GM18861 (cell line): Measurements from ENCODE around the gene BCLAF3.

Experiments
- ATAC-seq: cut with Tn5 transposase; IDR thresholded peaks from one replicate; pipeline ENCODE4 v1.9.1; 2021; ENCODE audit not compliant: unreplicated experiment

The BCLAF3 gene

DNA sequence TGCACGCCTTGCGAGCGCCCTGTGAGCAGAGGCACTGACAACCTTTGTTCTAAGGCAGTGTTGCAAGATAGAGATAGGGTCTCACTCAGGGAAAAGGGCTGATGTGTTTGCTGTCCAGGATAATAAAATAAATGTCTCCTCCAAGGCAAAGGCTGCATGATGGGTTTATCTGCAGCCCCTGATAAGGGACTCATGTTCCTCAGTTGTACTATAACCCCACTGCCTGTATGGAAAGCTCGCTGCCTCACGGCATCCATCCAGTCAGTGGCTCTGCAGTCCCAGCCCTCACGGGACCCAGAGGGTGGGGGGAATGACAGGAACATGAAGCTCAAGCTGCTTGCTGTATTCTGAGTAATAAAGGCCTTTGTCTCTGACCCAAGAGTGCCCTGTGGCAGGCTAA lies 22.6 kb downstream of the BCLAF3 start:
- ATAC-seq, result no peak

DNA sequence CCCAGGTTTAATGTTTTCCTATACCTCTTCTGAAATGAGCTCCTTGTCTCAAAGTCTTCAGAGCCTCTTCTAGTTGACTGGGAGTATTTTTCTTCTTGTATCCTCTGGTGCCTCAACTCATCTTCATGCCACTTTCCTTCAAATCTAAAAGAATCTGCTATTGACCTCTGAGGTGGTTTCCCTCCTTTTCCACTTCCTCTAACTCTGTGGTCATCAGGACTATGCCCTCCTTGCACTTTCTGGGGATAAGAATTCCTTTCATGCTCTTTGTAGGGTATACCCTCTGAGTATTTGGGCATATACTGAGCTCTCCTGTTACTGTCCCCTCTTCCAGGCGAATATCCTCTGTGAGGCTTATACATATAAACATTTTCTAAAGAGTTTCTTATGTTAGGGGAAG lies 24.8 kb downstream of the BCLAF3 start:
- no peak for ATAC-seq

DNA sequence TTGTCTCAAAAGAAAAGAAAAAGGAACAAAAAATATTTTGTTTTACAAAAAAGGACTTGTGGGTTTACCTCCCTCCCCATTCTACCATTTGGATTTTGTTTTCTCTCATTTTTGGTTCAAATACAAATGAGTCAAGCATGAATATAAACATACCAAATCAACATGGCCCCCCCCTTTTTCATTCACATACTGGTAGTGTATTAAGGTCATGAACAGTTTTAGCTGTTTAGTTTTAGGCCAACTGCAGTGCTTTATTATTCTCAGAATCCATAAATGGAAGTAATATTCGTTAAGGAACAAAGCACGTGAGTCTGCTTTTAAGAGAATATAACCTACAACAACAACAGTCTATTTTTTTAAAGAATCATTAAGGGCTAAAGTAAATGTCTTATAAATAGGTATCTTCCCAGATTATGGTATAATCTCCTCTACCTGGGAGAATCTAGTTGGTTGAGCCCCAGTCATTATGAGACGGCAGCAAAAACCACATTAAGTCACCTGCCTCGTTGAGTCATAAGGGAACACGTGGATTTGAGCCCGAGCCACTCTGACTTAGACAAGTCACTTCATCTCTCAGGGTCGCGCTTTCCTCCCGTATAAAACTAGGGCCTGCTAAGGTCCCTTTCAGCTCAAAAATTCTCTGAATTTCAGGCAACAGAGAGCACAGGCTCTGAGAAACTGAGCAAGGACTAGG lies 26.7 kb downstream of the BCLAF3 start:
- peak; percentile 84 for ATAC-seq

GRCh38 chrX:19960913-19961312 lies 29.9 kb downstream of the BCLAF3 start:
- no peak for ATAC-seq

DNA sequence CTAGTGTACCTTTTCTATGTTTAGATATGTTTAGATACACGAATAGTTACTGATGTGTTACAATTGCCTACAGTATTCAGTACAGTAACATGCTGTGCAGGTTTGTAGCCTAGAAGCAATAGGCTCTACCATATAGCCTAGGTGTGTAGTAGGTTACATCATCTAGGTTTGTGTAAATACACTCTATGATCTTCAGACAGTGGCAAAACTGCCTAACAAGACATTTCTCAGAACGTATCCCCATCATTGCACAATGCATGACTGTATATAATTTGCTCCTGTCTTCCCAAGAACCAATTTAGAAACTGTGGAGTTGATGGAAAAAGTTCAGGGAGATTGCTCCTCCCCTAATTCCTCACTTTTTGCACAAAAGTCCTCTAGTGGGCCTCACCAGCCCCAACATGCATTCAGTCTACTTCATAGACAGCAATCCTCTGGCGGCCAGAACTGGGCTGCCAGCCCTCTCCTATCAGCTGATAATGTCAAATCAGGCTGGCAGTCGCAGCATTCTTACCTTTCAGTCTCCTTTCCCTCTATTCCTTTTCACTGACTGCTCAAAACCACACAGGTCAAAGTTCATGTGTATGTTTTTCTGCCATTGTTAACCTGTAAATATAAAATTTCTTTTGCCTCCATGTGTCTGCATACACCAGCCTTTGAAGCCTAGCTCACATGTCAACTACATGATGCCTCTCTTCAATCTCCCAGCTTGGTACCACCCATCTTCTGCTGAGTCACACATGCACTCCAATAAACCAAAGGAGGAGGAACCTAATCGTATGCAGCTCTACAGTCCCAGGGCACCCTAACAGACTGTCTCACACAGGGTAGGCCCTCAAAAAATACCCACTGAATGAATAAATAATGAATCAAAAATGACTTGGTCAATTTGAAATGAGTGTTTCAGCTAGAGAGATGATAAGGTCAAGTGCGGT lies 32.0 kb downstream of the BCLAF3 start:
- ATAC-seq, result no peak

DNA sequence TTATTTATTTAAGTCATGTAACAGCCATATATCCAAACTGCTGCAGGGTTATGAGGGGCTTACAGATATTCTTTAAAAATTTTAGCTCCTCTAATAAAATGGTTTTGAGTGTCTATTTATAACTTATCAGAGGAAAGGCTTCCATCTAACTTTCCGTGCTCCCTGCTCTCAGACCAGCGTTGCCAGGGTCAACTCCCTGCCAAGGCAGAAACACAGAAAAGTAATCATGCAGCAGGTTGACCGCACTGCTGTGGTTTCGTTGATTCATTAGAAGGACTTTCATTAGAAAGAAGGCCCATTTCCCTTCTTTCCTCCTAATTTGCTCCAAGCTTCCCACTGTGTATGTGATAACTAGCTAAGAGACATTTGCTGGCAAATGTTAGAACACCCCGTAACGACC lies 33.9 kb downstream of the BCLAF3 start:
- ATAC-seq, result no peak

DNA sequence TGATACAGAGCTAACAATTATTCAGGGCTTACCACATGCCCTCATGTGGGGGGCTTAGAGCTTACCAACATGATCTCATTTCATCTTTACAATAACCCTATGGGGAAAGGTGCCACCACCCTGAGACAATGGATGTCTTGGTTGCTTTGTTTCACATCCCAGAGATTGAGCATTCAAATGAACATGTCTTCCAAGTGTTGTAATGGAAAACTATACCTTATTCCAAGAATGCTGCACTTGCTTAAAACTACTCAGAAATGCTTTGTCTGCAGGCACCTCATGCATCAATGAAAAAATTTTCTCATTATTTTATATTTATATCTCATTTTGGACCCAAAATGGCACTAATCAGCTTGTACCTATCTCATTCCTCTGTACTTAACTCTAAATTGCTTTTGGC lies 34.6 kb downstream of the BCLAF3 start:
- ATAC-seq, result no peak

- no peak for ATAC-seq
Measured at GRCh38 chrX:19955306-19955705, 35.6 kb downstream of the BCLAF3 start.

DNA sequence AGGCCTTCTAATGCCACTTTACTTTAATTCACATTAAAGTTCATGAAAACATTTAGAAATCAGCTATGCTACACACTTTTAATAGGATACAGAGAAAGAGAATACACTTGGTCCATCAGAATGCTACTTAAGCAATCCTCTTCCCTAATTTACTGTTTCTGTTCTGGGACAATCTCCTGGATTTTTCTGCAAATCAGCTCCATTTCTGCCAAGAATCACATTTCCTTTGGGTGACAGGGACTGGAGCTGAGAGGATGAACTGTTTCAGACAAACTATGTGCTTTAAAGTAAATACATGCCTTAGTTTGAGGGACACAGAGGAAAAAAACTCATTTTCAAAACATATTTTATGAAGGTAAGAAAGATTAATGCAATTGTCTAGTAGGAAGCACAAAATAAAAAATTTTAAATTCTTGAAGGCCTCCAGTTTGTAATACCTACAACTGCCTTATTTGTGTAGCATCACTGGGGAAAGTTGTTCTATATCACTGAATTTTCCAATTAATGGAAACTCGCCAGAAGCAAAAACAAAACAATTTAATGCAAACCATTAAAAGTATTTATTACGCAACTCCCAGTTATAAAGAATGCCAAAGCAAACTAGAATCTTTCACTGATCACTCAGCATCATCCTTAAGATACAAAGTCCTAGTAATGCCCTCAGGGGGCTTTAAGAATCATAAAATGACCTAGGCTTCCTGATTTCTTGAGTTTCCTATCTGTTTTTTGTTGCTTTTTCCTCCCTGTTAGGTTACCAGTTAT lies 36.3 kb downstream of the BCLAF3 start:
- ATAC-seq, result no peak

GRCh38 chrX:19953145-19953544 lies 37.7 kb downstream of the BCLAF3 start:
- no peak for ATAC-seq

DNA sequence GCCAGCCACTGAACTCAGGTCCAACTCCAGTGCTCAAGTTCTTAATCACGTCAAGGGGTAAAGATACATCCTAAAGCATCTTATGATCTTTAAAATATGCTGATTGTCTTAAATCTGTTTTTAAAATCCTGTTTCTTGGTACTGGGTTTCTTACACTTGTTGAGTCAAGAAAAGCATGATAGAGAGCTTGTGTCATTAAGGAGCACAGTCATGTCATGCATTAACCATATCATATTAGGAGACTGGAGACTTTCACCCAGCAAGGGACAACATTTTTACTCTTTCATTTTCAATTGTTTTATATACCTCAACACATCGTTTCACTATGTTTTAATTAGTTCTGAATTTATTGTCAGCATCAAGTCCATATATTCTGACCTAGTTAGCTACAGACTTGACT lies 41.5 kb downstream of the BCLAF3 start:
- ATAC-seq, result no peak

GRCh38 chrX:19947612-19948011 lies 43.2 kb downstream of the BCLAF3 start:
- no peak for ATAC-seq
